SKM-1 treated with dmso at 0.1 percent for 144 hours (cell line): ENCODE data around the gene WDR45.

Source experiments
- DNase-seq: peaks from one replicate; lab custom pipeline; 2025; ENCODE audit not compliant: unreplicated experiment; lab: John Stamatoyannopoulos, UW

WDR45 gene

DNA sequence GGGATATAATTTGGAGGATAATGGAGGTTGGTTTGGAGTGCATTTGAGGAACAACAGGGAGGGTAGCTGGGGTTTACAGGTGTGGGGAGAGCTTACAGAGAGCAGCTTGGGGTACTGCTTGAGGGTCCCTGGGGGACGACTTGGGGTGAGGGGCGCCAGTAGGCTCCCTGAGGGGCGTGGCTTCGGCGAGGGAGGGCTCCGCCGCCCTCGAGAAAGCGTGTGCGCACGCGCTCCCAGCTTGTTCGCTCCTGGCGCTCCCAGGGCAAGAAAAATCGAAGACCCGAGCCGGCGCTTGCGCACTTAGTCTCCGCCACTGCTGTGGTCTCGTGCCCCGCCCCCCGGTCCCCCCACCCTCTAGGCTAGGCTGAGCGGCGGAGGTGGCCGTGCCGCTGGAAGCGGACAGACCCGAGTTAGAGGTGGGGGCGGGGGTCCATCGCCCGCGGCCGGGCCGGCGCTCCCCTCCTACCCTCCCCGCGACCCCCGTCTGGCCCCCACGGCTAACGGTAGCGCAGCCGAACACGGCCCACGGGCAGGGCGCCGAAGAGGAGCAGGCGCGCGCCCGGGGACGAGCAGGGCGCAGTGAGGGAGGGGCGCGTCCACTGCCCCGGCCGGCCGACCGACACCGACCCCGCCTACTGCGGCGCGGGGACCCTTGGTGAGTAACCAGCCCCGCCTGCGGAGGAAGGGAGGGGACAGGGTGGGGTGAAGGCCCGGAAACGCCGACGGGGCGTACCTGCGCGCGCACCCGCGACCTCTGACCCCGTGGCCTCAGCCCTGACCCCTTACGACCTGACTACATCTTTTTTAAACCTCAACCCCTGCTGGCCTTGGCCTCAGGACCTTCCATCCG is 26.2 kb downstream of the WDR45 start:
- no peak for DNase-seq

DNA sequence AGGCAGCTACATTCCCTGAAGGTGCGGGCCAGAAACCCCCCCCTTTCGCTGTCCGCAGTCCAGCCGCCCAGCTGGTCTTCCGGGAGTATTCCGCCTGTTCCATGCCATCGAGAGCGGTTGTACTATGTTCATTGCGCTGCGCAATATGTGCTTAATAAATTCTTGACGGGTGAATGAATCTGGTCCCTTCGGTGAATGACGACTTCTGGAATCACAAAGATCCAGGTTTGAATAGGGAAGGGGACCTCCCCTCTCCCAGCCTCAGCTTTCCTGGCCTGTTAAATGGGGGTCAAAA is 35.8 kb downstream of the WDR45 start:
- no peak for DNase-seq

DNA sequence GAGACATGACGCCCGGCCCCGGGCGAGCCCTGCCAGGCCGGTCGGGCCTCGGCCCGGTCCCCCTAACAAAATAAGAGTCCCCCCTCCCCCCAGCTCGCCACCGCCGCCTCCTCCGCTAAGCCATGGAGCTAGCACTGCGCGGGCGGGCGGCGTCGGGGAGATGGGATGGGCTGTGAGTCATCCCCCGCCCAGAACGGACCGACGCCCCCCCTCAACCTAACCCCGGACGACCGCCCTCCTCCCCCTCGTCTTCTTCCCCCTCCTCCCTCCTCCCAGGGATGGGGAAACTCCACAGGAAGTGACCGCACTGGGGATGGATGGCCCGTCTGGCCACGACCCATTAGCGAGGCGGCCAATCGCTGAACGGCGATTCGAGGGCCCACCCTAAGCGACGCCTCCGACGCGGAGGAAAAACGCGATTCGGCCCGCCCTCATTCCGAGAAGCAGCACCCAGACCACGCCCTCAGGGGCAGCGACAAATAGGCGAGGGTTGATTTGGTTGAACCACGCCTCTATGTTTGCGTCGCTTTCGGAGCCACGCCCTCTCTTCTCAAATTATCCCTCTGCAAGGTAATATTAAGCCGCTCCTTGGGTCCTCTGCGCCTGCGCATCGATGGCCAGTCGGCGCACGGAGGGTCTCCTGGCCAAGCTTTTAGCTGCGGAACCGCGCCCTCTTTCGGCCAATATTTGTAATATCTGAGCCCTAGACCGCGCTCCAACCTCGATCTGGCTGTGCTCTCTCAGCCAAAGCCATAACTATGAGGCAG is 36.3 kb downstream of the WDR45 start, which contains the start of gene TFE3:
Gene TFE3, minus strand, starts transcription at position 138 of the 767 bp plus-strand sequence. Its CDS starts 131 bp downstream, at position 7.
- DNase-seq, result peak; percentile 93

DNA sequence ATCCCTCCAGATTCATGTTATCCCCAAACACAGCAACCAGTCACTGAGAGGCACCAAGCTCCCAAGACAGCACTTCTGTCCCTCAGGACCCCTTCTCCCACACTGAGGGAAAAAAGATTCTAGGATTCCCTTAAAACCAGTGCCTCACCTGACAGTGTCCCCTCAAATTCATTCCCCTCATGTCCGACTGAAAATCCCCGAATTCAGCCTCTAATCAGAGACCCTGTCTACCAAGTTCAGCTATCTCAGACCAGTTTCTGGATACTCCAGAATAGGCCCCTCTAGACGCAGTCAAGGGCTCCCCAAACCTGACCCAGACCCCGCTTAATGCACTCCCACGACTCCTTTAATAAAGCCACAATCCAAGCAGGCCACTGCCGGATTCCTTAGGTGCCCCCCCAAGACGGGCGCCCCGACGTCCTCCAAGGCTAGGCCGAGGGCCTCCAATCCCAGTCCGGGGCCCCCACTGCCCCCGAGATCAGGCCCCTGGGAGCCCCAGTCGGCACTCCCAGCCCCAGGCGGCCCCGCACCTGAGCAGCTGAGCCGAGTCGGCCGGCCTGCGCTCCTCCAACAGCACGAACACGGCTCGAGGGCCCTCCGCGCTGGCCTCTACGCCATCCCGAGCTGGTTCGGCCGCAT is 37.0 kb downstream of the WDR45 start:
- no peak for DNase-seq

DNA sequence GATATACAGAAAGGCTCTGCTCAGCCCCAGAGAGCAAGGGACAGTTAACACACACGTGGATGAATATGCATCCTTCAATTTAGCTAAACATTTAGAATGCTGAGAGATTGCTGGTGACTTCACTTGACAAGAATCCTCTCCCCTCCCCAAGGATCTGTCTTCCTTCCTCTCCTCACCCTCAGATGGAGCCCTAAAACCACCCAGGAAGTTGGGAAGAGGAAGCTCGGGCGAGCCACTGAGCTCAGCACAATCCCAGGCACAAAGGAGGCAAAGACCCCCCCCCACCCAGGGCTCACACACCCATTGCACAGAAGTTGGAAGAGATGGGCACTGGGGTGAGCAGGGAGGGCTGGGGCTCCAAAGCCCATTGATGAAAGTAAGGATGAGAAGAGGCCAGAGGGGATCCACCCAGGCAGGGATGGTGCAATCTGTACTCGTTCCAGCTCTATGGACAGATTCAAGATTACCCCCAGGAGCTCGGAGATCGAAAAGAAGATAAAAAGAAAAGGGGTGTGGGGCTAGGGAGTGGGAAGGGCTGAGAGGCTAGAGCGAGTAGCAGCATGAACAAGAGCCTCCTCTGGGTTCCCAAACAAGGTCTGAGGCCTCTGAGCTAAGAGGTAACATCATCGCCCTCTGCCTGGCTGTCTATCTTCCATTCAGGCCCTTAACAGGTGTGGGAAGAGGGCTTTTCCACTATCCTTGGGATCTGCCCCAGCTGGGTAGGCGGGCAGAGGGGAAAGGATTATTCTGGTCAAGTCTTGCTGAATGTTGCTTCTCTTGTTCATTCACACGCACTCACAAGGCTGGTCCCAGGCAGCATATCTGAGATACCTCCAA is 37.7 kb downstream of the WDR45 start:
- no peak for DNase-seq

DNA sequence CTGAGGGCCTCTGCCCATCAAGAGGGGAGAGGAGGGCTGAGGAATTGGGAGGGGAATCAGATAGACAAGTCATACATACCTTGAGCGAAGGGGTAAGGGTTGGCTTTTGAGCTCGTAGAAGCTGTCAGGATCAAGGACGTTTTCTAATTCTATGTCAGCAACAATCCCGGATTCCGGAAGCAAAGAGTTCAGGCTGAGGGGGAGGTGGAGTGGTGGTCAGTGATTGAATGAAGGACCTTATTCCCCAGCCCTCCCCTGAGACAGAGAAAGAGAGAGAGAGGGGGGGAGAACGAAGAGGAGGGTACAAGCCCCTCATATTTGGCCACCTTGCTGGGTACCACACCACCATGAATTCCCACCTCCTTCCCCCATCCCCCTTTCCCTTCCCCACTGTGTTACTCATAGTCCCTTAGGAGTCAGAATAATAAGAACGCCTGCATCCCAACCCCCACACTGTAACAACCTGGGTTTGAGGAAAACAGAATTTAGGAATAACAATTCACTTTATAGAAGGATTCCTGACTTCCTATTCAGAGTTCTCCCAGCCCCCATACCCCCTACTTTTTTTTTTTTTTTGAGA is 39.2 kb downstream of the WDR45 start:
- no peak for DNase-seq

DNA sequence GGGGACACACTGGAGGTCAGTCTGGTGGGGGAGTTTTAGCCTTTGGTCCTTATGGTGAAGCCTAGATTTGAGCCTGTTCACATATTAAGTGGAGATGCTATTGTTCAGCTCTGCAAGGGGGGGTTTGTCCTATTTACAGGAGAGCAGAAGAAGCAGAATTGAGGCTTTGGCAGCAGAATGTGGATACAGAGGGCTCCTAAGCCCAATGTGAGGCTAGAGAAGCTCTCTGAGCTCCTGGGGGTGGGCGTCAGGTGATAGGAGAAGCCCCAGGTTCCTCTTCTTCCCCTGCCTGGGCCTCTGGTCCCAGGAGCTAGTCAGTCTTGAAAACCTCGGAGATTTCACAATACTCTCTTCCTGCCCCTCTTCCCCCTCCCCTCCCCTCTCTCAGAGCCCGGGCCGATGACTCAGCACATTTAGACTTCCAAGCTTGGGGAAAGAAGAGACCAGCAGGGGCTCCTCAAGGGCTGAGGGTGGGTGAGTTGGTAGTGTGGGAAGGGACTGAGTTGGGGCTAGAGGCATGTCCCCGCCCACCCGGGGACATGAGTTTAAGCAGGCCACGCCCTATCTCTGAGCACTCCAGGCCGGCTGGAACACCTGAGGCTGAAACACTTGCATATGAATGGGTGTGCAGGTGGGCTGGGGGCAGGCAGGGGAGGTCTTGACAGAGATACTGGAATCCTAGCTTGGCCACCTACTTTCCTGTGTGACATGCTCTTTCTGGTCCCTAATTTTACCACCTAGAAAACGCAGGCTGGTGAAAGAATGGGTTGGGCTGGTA is 39.9 kb downstream of the WDR45 start:
- peak; percentile 77 for DNase-seq

DNA sequence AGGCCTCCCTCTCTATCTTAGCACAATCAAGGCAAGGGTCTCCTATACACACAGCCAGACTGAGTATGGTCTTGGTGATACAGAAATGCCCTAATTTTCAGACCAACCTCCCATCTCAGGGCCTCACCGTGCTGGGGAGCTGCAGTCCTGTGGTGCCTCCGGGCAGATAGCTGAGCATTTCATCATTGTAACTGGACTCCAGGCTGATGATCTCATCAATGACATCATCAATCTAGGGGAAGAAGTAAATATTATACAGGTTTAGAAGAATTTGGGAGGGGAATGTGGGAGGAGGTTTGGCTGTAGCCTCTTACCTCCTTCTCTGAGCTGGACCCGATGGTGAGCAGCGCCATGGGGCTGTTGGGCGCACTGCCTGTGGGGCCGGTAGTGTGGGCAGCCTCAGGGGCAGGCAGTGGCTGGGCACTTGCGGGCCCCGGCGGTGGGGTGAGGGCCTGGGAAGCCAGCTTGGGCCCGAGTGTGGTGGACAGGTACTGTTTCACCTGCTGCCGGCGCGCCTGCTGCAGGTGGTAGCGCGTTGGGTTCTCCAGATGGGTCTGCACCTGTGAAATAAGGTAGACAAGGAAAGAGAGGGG is 41.7 kb downstream of the WDR45 start:
- DNase-seq, result no peak

DNA sequence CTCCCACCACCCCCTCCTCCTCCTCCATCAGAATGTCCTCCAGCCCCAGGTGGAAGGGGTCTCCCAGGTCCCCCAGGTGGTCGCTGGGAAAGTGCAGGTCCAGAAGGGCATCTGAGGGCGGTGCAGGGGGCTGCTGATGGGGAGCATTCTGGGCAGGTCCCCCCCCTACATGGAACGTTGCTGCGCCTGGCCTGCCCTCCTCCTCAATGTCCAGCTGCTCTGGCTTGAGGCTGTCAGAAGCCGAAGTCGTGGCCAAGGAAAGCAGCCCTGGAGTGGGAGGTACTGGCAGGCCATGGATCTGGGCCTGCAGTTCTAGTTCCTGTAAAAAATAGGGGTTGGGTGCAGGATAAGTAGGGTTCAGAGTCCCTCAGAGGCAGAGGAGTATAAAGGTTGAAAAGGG is 49.4 kb downstream of the WDR45 start:
- no peak for DNase-seq

DNA sequence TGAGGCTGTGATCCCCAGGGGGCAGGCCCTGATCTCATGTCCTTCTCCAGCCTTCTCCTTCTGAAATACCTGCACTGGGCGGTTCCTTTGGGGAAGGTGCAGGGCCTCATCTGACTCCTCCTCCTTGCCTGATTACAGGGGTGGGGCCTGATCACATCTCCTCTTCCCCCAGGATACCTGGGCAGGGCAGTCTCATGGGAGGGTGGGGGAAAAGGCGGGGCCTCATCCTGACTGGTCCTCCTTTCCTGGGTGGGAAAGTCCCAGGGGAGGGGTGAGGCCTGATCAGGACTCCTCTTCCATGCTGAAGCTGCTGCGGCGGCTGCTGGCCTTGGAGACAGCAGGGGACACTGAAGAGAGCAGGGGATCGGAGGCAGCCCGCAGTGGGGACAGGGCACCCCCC is 49.8 kb downstream of the WDR45 start:
- DNase-seq, result no peak
